GM10266 (cell line): ENCODE results near the gene MAS1L.

Source experiments
- DNase-seq: peaks from one replicate; pipeline ENCODE4 v3.0.0; 2012; ENCODE audit errors: extremely low spot score
- CTCF ChIP-seq: IDR thresholded peaks from 2 replicates; pipeline ENCODE4 v1.5.1; 2012; ENCODE audit warnings: mild to moderate bottlenecking, low read depth; ENCODE audit not compliant: control insufficient read depth, insufficient read depth; ENCODE audit errors: missing control alignments

The MAS1L gene

DNA sequence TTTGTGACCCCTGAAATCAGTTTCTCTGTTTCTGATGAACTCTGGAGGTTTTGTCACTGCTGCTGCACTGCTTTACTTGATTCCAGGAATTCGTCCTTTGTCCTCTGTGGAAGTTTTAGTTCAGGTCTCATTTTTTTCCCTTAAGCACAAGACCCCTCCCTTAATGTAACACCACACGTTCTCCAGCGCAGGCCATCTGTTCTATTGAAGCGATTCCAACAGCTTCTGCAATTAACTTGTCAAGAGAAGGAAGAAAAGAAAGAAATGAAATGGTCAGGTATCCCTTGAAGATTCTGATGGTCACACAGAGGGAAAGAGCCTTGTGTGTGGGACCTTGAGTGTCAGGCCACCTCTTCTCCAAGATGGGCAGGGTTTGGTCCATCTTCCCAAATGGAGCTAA is 7.8 kb upstream of the MAS1L start:
- TF ChIP-seq CTCF, result no peak
- no peak for DNase-seq

GRCh38 chr6:29494131-29494530 is 6.4 kb upstream of the MAS1L start:
- no peak for TF ChIP-seq CTCF
- no peak for DNase-seq

DNA sequence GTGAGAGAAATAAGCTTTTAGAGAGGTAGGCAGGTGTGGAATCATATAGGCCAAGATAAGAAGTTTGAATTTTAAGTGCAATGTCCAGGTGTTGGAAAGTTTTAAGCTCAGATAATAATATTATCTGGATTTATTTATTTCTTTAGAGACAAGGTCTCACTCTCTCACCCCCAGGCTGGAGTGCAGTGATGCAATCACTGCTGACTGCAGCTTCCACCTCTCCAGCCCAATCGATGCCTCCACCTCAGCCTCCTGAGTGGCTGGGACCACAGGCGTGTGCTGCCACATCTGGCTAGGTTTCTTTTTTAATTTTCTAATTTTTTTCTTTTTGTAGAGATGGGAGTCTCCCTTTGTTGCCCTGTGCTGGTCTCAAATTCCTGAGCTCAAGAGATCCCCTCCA is 5.5 kb upstream of the MAS1L start:
- no peak for TF ChIP-seq CTCF
- no peak for DNase-seq

GRCh38 chr6:29491574-29491973 is 3.8 kb upstream of the MAS1L start:
- no peak for TF ChIP-seq CTCF
- no peak for DNase-seq

DNA sequence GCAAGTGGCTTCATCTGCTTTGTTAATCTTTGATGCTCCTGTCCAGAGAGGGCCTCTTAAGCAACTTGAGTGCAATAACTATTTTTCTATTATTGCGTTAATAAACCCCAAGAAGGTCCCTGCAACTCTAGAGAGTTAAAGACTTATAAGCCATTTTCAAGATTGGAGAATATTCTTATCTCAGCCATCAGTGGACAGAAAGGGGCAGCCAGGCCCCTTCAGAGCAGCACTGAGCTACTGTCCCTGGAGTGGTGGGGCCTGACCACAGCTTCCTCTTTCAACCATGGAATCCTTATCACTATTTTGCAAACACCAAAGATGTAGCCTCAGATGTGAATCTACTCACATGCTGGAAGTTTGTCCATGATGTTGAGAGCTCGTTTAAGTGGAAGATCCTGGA is 2.8 kb upstream of the MAS1L start:
- no peak for DNase-seq
- no peak for TF ChIP-seq CTCF

DNA sequence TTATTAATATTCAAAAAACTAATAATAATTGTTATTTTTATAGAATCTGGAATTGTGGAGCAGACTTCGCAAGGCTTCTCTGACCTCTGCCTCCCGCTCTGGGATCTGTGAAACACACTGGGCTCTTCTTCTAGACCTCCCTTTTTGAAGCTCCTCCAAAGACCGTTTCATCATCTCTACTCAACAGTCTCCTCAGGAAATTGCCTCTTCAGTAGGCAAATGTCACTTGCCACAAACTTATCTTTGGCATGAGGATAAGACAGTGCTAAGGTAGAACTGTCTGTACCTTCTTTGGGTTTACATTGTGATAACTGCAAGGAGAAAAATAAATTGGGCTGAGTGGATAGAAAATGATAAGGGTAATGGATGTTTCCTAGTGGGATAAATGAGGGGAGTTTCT is 2.3 kb upstream of the MAS1L start:
- TF ChIP-seq CTCF, result no peak
- DNase-seq, result no peak

DNA sequence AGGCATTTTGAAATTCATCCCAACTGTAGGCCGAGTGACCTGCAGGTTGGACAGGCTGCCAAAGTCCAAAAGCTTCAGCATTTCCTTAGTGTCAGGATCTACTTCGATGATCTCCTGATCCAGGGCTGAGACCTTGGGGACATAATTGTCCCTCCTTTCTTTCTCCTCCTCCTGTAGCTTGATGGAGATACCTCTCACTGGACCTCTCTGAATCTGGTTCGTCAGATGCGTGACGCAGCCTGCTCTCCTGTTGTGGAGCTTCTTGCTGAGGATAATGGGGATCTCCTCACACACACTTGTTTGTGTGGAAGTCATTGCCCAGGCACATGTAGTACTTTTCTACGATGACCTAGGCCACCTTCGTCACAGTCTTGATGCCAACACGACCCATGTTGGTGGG is 1.5 kb upstream of the MAS1L start:
- no peak for DNase-seq
- no peak for TF ChIP-seq CTCF
